Measurements from ENCODE around the gene CLUH.

The CLUH gene, protein sequence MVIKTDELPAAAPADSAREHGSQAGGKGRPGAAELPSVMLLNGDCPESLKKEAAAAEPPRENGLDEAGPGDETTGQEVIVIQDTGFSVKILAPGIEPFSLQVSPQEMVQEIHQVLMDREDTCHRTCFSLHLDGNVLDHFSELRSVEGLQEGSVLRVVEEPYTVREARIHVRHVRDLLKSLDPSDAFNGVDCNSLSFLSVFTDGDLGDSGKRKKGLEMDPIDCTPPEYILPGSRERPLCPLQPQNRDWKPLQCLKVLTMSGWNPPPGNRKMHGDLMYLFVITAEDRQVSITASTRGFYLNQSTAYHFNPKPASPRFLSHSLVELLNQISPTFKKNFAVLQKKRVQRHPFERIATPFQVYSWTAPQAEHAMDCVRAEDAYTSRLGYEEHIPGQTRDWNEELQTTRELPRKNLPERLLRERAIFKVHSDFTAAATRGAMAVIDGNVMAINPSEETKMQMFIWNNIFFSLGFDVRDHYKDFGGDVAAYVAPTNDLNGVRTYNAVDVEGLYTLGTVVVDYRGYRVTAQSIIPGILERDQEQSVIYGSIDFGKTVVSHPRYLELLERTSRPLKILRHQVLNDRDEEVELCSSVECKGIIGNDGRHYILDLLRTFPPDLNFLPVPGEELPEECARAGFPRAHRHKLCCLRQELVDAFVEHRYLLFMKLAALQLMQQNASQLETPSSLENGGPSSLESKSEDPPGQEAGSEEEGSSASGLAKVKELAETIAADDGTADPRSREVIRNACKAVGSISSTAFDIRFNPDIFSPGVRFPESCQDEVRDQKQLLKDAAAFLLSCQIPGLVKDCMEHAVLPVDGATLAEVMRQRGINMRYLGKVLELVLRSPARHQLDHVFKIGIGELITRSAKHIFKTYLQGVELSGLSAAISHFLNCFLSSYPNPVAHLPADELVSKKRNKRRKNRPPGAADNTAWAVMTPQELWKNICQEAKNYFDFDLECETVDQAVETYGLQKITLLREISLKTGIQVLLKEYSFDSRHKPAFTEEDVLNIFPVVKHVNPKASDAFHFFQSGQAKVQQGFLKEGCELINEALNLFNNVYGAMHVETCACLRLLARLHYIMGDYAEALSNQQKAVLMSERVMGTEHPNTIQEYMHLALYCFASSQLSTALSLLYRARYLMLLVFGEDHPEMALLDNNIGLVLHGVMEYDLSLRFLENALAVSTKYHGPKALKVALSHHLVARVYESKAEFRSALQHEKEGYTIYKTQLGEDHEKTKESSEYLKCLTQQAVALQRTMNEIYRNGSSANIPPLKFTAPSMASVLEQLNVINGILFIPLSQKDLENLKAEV (N-terminal part only)

DNA sequence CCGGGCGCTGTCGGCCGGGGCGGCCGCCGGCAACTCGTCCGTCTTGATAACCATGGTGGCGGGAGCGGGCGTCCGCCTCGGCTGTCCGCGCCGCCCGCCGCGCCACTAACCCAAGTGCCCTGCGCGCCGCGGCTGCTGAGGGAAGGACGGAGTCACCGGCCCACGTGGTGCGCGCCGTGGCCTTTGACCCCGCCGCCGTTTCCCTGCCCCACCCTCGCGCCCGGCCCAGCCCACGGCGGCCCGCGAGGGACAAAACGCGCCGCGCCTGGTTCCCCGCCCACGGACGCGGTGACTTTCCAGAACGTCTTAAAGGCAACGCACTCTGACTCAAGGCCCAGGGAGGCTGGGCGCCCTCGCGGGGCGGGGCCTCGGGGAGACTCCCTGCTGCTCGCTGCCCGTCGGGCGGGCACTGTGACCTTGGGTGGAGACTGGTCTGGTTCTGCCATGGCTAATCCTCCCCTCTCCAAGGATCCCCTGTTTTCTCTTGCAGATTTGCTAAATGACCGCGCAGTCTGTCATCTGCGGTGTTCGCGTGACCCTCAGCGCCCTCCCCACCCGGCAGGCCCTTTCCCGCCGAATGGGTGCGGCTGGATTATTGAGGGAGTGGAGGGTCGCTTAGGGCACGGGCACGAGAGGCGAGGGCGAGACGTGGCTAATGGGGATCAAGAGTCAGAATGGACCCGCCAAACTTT is at the start of gene CLUH:
Gene CLUH (minus strand): TSS at position 157 of the 692 bp plus-strand sequence. CDS start 103 bp downstream, at position 54.
- DNase-seq: peak; percentile 73

- no peak for DNase-seq
Measured at GRCh38 chr17:2758870-2759269, 47.3 kb upstream of the CLUH start.

DNA sequence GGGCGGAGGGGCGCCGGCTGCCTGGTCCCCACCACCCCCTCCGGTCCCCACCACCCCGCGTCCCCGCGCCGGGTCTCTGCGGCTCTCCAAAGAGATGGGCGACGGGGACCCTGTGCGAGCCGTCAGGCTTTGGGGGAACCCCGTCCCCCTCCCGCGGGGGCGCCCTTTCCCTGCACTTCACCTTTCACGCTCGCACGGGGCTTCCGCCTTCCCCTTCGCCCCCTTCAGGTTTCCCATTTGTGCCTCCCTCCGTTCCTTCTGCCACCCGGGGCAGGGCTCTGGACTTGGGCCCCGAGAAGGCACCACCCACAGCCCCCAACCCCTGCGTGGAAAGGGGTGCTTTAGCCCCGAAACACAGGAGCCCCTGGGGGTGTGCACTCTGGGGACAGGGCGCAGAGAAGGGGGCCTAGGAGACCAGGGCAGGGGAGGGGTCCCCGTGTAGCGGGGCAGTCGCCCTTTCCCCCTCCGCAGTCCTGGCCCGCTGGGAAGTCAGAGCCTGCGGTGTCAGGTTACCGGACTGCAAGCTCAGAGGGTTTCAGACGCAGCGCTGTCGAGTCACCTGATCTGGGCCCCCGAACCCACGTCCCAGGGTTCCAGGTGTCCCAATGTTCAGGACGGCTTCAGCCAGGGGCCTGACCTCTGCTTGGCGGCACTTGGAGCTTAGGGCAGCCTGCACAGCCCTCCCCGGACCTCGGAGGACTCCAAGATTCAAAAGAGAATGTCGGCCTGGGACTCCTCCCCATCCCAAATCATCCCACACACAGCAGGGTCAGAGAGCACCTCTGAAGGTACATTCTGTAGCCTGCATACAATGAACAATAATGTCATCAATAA is 44.5 kb upstream of the CLUH start:
- DNase-seq: peak; percentile 5

DNA sequence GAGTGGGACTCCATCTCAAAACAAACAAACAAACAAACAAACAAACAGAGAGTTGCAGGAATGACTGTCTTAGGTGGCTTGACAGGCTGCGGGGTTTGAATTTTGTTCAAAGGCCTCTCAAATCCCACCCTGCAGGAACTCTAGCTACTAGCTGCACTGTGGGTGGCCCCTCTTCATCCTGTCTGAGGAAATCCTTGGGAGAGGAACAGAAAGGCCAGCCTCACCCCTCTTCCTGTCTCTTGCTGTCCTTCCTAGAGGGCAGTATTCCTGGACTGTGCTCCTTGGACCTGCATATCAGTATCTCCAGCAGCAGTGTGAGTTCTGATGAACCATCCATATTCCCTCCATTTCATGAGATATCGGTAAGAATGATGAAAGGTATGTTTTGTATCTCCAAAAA is 39.9 kb upstream of the CLUH start:
- no peak for DNase-seq

DNA sequence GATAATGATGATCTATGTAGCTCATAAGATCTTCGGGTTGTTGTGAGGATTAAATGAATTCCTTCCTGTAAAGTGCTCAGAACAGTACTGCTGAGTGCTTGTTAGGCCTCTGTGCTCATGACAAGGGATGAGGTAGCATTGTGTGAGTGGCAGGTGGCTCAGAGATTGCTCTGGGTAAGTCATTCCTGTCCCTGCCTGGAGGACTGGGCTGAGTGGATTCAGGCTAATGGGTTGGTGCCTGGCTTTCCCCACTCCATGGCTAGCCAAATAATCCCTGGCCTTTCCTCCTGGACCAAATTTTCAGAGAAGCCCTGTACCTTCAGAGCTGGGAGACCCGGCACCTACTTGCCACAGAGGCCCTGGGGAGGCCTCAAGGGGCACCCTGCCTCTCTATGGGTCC is 39.2 kb upstream of the CLUH start:
- no peak for DNase-seq

DNA sequence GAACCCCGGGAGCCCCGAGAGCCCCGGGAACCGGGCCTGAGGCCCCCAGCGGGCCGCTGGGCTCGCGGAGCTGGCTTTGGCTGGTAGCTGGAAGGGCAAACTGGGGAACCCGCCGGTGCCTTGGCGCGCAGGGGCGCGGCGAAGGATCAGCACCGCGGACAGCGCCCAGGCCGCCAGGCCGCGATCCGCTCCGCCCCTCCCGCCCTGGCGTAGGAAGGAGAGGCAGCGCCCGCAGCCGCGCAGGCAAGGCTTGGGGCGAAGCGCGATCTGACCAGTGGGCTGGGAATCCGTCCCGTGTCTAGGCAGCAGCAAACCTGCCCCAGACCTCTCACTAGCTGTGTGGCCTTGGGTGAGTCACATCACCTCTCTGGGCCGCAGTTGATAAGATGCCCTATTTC is 38.2 kb upstream of the CLUH start:
- DNase-seq: peak; percentile 38

DNA sequence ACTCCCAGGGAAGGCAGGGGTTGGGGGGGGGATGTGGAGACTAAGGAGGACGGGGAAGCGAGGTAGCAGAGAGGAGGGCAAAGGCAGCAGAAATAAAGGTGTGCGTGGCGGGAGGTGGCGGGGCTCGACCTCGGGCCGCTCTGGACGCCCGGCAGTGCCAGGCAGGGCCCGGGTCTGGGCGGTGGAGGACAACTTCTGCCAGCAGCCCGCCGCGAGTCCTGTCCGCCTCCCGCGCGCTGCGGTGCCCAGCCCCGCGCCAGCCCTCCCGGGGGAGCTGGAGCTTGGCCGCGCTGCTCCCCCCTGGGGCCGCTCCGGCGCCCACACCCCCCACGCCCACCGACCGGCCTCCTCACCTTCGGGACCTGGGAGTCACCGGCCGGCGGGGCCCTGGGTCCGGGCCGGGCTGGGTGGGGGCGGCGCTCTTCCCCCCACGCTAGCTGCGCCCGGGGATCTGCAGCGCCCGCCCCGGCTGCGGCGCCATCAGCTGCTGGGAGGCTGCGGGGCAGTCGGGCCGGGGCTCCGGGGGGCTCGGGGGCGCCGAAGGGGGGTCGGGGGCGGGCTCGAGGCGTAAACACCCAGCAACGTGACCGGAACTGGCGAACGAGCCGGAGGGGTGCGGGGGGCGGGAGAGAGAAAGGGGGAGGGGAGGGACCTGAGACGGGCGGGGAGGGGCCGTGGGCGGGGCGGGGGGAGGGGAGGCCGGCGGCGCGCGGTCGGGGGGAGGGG is 37.7 kb upstream of the CLUH start, which contains the start of gene CCDC92B:
Gene CCDC92B (minus strand): TSS at position 595 of the 726 bp plus-strand sequence. CDS start 14,507 bp downstream, outside the sequence.
- DNase-seq: peak; percentile 38

DNA sequence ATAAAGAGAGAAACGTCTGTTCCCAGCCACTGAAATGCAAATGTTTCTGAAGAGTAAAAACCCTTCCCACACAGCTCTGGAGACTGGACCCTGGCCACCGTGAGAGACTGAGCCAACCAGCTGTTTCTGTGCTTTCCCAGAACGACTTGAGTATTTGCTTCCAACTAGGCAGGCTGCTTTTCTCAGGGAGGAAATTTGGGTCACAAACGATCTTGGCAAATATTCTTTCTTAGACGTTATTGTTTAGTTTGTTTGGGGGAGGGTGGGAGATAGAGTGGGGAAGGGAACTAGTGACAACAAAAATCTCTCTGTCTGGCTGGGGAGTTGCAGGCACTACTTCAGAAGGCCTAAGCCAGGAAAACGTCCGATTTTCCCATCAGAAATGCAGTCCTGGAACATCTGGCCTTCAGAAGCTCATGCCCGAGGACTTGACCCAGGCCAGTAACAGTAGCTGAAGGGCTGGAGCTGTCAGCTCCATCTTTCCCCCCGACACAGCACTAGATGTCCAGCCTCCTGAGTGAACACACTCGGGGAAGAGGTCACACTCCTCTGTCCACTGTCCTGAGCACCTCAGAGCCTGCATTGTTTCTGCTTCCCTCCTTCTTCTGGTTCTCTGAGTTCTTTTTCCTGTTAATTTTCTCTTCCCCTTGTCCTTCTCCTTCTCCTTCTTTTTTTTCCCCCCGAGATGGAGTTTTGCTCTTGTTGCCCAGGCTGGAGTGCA is 33.9 kb upstream of the CLUH start:
- DNase-seq: no peak

DNA sequence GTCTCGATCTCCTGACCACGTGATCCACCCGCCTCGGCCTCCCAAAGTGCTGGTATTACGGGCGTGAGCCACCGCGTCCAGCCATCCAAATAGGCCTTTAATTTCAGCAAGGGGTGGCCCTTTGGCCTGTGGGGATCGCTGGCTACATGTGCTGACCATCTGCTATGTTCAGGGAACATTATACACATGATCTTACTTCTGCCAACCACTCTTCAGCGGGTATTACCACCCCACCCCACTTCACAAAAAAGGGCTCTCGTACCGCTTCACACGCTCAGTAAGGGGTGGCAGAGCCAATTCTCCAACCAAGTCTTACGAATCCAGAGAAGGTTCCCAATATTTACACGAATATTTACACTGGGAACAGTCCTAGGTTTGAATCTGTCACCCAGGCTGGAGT is 26.1 kb upstream of the CLUH start:
- no peak for DNase-seq

DNA sequence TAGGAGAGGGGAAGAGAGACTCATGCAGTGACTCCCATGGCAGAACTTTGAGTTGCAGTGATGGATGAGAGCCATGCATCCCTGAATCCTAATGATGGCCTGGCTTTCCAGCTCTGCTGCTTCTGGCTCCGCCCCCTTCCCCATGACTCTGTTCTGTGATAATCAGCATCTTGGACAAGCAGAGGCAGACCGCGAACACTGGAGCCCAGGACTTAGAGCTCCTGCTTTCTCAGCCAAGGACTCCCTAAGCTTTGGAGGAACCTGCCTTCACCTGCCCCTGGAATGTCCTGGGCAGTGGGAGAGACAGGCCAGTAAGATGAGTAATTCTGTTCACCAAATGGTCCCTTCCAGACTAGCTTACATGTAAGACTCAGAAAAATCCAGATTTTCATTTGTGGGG is 25.4 kb upstream of the CLUH start:
- no peak for DNase-seq

- no peak for DNase-seq
Measured at GRCh38 chr17:2735896-2736295, 24.3 kb upstream of the CLUH start.

DNA sequence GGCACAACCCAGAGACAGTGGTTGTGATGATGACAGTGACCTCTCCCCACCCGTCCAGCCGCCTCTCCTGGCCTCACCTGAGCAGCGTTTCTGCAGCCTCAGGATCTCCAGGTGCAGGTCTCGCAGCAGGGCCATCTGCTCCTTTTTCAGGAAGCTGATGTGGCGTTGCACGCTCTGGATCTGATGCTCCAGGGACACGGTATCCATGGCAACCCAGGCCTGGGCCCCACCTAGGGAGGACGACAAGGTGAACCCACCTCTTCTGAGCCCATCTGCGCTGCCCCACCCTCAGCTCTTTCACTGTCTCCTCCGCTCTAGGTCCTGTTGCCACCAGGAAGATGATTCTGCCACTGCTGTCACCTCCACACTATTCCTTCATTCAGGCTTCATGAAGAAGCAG is 23.4 kb upstream of the CLUH start:
- DNase-seq: no peak

DNA sequence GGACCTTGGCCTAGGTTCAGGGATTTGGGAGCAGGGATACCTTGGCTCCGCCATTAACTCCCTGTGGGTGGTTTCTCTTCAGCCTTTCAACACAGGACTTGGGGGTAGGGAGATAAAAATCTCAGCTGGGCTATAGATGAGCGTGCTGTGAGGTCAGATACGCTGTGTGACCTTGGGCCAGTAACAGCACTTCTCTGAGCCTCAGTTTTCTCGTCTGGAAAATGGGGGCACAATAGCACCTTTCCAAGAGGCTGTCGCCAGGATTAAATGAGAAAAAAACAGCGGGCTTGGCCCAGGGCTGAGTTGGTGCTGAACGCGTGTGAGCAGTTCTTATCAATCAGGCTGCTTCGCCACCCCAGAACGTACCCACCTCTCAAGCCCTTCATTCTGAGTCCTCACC is 20.2 kb upstream of the CLUH start:
- no peak for DNase-seq

DNA sequence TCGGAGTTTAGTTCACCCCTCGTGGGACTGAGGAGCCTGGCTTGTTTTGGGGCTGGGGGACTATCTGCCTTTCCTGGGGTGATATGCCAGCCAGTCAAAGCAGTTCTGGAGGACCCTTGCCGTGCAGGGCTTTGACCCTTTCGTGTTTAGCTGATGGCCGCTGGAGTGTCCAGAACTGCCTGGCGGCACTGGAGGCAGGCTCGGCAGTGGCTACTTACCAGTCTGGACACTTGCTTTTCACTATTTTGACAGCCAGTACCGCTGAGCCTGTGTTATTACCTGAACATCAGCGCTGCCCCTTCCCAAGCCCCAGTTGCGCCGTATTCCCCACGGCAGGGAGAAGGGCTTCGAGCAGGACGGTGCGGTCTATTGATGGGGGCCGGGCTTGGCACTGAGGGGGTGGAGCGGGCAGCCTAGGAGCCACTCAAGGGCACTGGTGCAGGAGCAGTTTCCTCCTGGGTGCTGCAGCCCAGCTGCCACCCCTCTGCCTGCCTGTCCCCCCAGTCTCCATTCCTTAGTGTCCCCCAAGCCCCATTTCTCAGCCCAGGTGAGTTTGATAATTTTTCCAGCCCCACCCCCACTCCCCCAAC is 19.3 kb upstream of the CLUH start:
- no peak for DNase-seq

GRCh38 chr17:2724784-2725164 is 13.2 kb upstream of the CLUH start:
- DNase-seq: no peak

GRCh38 chr17:2723997-2724783 is 12.6 kb upstream of the CLUH start:
- DNase-seq: no peak

DNA sequence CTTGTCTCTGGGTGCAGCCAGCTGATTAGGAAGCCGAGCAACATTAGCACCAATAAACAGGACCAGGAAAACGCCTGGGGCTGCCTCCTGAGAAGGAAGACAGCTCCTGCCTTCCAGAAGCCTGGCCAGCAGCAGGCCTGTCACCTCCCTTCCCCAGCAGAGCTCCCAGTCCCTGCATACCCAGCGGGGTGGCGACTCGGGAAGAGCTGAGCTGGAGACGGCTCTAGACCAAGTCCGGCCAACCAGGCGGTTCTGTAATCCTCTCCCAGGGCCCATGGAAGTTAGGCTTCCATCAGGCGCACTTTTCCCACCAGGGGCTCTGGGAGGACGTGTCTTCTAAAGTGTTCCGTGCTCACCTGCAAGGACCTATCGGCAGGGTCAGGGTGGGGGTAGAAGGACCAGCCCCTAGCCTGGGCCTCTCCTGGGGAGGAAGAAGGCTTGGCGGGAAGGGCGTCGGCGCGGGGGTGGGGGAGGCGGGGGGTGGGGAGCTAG is 12.0 kb upstream of the CLUH start:
- DNase-seq: no peak

DNA sequence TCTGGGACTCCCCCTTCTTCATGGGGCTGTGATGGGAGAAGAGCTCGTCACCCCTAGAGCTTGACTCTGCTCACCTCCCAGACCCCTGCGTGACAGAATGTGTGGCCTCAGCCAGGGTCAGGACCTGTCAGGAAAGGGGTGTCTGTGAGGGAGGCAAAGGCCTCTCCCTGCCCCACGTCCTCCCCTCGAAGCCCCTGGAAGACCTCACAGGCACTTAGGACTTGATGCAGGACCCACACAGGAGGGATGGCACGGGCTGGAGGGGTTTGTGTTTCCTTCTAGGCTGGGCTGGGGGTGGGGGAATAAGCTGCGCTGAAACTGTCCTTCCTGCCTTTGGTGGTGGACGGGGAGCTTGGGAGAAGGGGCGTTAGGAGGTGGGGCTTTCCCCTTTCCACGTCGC is 11.0 kb upstream of the CLUH start:
- DNase-seq: no peak

DNA sequence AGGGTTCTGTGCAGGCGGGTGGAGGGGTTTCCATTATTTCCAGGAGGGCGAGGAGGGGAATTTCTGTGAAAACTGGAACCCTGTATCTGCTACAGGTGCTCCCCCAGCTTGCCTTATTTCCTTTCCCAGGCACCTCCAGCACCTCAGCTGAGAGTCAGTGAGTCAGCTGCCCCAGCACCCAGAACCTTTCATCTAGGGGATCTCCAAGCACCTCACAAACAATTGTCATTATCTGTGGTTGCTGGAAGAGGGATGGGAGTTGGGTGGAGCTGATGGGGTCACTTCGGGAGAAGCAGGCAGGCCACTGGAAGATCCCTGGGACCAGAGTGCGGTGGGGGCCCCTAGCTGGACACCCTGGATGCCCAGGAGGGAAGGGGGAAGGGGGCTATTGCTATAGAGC is 10.0 kb upstream of the CLUH start:
- DNase-seq: no peak
